NCI-H2081 (cell line): ENCODE results near the gene GDPD5.

Experiments
- DNase-seq, 2 experiments: peaks; one replicate each; lab custom pipeline; 2025; lab: John Stamatoyannopoulos, UW

Gene GDPD5

GRCh38 chr11:75472081-75472732, 53.5 kb downstream of the GDPD5 start:
- DNase-seq = no peak

- no peak for DNase-seq
These were observed 54.4 kb downstream of the GDPD5 start for GRCh38 chr11:75471176-75471973.

- no peak for DNase-seq
These were observed 55.2 kb downstream of the GDPD5 start for GRCh38 chr11:75470476-75471080.

DNA sequence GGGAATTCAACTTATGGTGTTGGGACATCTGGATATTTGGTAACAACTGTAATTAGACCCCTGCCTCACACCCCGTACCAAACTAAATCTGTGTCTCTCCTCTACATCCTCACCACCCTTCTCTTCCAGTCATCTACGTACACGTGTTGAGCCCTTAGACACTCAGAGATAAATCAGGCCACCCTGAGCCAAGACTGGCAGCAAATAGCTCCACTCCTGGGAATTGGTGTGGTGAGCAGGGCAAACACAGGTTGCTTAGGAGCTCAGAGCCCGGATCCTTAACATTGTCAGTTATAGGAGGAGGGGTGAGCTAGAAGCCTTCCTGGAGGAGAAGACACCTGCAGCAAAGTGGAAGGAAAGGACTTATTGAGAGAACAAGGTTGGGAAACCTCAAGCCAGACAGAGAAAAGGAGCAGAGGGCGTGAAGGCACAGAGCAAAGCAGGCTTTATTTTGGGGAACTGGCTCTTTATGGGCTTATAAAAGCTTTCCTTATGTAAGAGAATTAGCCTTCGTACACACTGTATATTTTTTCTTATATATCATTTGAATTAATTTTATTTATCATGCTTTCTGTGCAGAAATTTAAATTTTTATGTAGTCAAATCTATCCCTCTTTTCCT, 55.8 kb downstream of the GDPD5 start:
- DNase-seq = no peak

DNA sequence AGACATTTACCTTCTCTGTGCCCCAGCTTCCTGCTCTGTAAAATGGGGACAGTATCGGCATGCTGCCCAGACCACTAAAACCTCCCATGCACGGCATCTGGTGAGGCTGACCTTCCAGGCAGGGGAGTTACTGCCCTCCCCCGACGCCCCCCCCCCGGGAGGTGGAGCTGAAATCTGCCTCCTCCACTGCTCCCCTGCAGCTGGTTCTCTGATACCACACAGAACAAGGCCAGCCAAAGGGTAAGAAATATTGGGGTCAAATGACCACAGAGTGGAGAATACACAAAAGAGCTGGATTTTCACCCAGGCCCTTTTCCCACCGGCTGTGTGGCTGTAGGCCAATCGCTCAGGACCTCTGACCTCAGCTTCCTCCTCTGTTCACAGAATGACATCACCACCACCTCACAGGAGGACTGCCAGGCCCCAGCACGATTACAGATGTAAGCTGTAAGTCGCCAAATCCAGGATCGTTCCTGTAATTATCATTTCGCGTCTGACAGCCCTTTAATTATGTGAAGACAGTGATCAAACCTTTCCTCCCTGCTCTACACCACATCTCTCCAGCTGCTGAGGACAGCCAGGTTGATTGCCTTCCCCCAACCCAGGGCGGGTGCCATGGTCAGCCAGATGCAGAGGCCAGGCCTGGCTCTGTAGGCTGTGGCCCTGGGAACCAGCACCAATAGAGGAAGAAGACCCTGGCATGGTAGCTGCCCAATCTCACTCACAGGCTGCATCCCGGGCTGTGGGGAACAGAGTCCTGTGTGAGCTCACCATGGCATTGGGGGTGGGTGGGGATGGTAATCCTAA, 57.0 kb downstream of the GDPD5 start:
- DNase-seq = peak; percentile 11 to 33

DNA sequence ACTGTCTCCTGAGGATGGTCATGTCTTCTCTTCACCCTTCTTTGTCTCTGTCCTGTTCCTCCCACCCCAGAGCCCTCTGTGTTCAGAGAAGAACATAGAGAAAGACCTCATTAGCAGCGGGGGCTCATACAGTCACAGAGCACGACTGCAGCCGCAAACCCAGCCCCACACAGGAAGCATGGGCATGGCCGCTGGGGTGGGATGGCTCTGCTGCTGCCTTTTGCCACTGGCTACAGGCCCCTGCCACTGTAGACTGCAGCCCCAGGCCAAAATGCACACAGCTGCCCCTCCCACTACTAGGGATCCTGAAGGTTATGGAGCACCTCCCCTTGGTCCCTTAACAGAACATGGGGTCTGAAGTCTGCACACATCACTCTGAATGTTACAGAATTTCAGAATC, 57.9 kb downstream of the GDPD5 start:
- DNase-seq = no peak

GRCh38 chr11:75467311-75467710, 58.4 kb downstream of the GDPD5 start:
- DNase-seq = no peak

DNA sequence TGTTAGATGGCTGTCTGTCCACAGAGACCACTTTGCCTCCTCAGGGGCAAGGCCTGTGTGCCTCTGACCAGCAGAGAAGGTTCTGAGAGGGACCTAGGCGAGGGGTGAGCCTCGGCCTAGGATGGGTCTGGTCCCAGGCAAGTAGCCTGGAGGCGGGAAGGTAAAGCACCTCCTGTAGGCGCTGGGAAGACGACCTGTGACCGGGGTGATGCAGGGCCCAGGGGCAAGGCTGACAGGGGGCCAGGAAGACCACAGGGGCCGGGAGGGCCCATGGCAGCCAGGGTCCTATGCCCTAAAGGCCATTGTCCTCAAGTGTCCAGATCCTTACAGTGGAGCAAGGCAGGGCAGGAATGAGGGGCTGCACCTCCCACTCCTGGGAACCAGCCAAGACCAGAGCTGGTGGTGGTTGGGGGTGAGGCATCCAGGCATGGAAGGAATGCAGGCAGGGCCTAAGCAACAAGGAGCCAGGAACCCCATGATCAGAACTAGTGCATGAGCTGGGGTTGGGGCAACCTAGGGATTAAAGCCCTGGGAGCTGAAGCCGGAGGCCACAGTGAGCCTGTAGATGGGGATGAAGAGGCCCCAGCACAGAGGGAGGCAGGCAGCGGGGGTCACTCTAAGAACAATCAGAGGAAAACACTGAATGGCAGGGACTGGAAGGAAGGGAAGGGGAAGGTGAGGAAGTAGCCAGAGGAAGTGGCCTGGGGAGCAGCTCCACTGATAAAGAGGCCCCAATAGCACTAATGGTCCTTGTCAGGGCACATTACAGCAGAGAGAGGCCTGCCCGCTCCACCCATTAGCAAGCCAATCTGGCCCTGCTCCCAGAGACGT, 59.8 kb downstream of the GDPD5 start:
- no peak for DNase-seq

GRCh38 chr11:75463106-75463774, 62.5 kb downstream of the GDPD5 start:
- no peak for DNase-seq

DNA sequence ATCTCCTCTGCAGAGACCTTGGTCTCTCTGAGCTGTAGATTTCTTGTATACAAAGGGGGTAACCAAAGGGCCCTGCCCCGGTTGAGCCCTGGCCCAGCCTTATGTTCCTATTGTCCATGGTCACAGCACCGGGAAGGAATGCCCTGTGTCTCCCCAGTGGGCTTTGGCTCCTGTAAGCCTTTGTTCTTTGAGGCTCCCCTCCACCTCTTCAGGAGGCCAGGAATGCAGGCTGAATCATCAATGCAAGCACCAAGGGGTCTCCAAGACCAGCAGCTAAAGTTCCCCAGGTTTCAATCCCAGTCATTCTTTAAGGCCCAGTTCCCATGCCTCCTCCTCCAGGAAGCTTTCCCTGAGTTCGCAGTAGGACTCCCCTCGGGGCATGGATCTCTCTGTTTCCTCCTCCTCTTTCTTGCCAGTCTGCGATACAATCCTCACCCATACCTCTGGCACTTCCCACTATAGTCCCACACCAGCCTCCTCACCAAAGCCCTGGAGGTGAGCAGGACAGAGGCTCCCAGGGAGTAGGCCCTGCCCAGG, 63.6 kb downstream of the GDPD5 start:
- no peak for DNase-seq

GRCh38 chr11:75461151-75461550, 64.6 kb downstream of the GDPD5 start:
- DNase-seq = no peak

DNA sequence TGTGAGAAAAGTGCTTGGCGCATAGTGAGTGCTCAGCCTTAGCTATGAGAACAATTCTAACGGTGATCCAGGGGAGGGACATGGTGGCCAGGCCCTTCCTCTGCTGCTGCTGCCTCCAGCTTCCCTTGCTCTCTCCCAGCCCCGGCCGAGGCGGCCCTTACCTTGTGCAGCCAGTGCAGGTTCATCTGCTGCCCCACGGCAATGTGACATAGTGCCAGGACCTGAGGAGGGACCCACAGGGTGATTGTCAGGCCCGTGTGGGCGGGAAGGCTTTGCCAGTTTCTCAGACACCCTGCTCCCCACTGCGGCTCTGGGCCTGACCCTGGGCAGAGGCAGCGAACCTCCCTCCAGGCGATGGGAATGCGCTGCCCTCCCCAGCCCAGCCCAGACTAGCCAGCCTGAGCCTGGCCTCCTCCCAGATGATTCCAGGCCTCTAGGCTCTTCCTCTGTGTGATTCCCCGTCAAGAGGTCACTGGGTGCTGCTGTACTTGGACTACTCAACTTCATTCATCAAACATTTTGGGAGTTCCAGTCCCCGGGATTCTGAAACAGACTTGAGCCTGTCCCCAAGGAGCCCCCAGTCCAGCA, 69.1 kb downstream of the GDPD5 start:
- no peak for DNase-seq

- DNase-seq = no peak
These were observed 70.8 kb downstream of the GDPD5 start for GRCh38 chr11:75454987-75455386.

- DNase-seq = no peak
These were observed 71.7 kb downstream of the GDPD5 start for GRCh38 chr11:75453916-75454655.

GRCh38 chr11:75450826-75451821, 74.6 kb downstream of the GDPD5 start:
- no peak for DNase-seq

GRCh38 chr11:75450236-75450635, 75.5 kb downstream of the GDPD5 start:
- no peak for DNase-seq

DNA sequence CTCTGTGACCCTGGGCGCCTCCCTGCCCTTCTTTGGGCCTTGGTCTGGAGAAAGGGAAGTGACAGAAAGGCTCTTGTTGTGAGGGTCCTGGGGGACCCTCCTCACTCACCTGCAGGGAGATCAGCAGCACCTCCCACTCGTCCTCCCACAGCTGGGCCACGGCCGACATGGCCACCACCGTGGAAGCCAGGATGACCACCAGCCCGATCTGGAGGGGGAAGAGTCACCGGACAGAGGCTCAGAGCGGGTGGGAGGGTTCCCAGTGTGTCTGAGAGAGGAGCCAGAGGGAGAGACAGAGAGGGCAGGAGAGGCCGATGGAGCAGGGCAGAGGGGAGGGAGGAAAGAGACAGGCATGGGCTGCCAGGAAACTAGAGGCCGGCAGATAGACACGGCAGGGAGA, 76.0 kb downstream of the GDPD5 start:
- DNase-seq = no peak

DNA sequence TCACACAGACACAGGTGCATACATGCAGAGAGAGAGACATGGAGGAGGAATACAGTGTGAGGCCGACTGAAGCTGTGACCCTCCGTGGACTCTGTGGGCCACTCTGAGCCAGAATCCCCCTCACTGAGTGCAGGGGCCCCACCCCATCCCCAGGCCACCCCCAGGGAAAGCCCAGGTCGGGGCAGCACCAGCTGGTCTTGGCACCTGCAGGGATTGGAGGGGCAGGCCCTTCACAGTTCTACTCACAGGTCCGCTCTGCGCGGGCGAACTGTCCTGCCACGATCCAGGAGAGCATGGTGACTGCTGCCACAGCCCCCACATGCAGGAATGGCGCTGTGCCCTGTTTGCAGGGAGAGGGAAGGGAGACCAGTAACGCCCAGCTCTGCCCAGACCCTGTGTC, 76.5 kb downstream of the GDPD5 start:
- no peak for DNase-seq
